Measurements from ENCODE around the gene PLPPR1.

DNA sequence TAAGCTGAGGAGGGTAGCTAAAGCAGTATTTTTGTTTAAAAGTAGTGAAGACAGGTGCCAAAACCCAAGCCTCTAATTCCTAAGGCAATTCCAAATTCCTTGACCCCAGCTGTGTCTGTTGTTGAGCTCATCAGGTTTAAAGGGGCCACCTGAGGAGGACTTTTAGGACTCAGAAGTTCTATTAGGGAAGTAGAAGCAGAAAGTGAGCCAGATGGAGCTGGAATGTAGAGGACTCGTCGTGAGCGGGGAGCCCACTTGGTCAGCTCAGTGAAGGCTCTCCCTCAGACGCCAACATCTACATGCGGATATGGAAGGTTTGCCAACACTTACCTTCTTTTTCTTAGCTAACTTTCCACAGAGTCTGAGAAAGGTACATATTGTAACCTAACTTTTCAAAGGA lies 102.8 kb downstream of the PLPPR1 start:
- no peak for TF ChIP-seq GATA3 (IDR thresholded peaks at IDR 0.05; ENCODE audit: low read depth, low read length)
- no peak for TF ChIP-seq GATA2 (IDR thresholded peaks at IDR 0.05; ENCODE audit: low read depth, low read length)
